Coronary artery (tissue), 2 donors: Measurements from ENCODE around the gene GALNT18.
A peak's percentile ranks its signal among the peaks of the same experiment; 100 is the strongest.

Source experiments
- DNase-seq: peaks from one replicate; pipeline ENCODE4 v3.0.0-alpha.2; 2017; ENCODE audit warnings: low spot score
- H3K27ac ChIP-seq, 2 donors: fragments of 200-600 bp; sonication (generic); one replicate each; pipeline ENCODE4 v1.5.1; 2016 to 2019
- H3K4me3 ChIP-seq: fragments of 200-600 bp; sonication (generic); 2 replicates; pipeline ENCODE4 v1.5.1; 2016; ENCODE audit warnings: mild to moderate bottlenecking, moderate library complexity
- CTCF ChIP-seq: fragments of 200-600 bp; sonication (generic); IDR thresholded peaks from one replicate; pipeline ENCODE4 v1.5.1; 2019; ENCODE audit warnings: antibody characterized with exemption

GALNT18 gene

DNA sequence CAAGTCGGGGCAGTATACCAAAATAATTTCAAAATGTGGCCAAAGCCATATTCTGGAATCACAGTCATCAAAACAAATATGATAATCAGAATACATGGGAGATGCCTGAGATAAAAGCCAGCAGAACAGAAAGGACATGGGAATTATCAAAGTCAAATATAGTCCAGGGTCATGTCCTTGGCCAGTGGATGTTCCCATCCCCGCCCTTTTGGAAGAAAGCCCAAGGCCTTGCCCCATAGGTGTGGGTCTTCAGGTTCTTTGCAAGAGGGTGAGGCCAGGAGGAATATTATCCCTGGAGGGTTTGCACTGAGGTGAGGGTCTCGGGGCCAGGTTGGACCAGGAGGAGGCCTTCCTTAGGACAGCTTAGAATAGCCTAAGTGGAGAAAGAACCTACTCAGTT lies 215.2 kb downstream of the GALNT18 start:
- Histone ChIP-seq H3K4me3 (no peak overlapping the region), H3K27ac (peak overlapping the region; percentile 58 to 83)
- no peak for DNase-seq
- TF ChIP-seq CTCF, result no peak

DNA sequence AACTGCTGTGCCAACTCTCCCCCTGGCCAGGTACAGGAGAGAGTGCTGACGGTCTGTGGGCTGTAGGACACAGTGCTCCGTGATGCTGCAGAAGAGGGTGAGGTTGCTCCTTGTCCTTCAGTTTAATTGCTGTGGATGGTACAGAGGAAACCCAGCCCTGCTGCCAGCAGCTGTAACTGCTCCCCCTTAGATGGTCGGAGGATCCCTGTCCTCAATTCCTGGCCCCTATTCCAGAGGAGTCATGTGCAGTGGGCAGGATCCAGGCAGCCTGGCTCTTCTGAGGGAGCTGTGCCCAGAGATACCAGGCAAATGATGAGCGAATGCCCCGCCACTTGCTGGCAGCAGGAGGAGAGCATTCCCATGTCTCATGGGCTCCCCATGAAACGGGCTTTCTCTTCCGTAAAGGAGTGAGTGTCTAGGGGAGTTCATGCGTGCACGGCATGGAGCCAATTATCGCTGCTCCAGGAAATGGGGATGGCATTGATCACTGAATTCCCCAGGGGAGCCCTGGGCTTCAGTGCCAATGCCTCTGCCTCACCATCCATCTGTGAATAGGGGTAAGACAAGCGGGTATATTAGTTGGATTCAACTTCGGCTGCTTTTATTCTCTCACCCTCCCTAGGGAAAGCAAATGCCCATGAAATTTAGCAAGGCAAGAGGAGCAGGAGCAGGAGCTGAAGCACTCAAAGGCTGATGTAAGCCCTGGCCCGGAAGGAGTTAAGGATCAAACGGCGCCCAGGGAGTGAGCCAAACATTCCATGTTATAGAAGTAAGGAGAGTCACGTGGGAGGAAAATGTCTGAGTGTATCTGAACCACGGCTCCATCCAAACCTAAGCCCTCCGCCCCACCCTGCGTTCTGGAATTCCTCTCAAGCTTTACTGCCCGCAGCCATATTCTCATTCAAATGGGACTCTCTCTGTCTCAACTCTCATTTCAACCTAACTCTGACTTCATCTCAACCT lies 217.8 kb downstream of the GALNT18 start:
- H3K4me3 ChIP-seq, result peak overlapping the region; percentile 43
- DNase-seq, result no peak
- H3K27ac ChIP-seq, result peak overlapping the region; percentile 56 to 83
- TF ChIP-seq CTCF, result no peak

GRCh38 chr11:11401960-11402535 lies 219.8 kb downstream of the GALNT18 start:
- DNase-seq, result no peak
- no peak overlapping the region for H3K27ac ChIP-seq

GRCh38 chr11:11400635-11401232 lies 221.1 kb downstream of the GALNT18 start:
- no peak for TF ChIP-seq CTCF
- no peak for DNase-seq
- H3K4me3 ChIP-seq, result no peak overlapping the region

More at GRCh38 chr11:11401960-11402535, 219.8 kb downstream of the GALNT18 start:
- H3K4me3 ChIP-seq, result no peak overlapping the region
- TF ChIP-seq CTCF, result no peak

DNA sequence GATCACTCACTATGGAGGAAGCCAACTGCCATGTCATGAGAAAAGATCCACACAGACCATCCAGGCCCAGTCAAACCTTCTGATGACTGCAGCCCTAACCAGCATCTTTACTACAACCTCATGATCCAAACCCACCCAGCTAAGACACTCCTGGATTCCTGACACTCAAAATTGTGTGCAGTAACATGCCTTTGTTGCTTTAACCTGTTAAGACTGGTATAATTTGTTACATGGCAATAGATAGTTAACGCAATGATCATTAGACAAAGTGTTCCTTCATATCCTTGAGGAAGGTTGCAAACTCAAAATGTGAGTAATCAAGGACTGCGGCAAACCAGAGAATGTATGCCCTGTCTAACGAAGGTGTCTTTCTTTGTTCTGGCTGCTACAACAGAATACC lies 221.7 kb downstream of the GALNT18 start:
- DNase-seq, result no peak
- Histone ChIP-seq H3K4me3 (no peak overlapping the region), H3K27ac (no peak overlapping the region)
- no peak for TF ChIP-seq CTCF

More at GRCh38 chr11:11400635-11401232, 221.1 kb downstream of the GALNT18 start:
- no peak overlapping the region for H3K27ac ChIP-seq

DNA sequence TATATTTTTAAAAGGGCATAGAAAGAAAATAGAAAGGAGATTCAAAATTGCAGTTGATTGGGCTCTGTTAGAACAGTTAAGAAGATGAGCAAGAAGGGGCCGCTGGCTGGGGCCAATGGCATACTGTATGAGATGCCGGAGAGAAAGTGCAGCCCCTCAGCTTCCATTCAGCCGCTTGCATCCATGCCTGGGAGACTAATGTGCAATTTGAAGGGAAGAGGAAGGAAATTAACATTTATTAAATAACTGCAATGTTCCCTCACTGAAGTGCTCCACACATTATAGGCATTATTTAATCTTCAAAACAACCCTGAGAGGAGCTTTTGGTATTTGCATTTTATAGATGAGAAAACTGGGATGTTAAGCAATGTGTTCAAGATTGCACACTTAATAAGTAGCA lies 224.0 kb downstream of the GALNT18 start:
- H3K4me3 ChIP-seq, result no peak overlapping the region
- no peak for DNase-seq
- no peak overlapping the region for H3K27ac ChIP-seq
- no peak for TF ChIP-seq CTCF
